Measurements from ENCODE around the gene DUS1L.

Gene DUS1L

DNA sequence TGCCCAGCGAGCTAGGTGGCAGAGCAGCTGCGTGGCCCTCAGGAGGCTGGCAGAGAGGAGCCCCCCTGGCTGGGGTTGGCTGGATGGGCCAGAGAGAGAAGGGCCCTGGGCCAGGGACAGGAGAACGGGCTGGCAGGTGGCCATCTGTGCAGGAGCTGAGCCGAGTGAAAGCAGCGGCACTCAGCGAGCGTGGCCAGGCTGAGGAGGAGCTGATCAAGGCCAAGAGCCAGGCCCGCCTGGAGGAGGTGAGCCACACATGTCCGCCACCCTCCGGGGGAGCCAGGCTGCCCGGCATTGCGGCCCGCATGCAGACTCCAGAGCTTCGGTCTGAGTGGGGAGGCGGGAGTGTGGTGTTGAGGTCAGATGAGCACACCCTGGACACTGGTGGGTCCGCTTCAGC is 36.2 kb downstream of the DUS1L start:
- DNase-seq (ENCODE audit: extremely low read depth in 1 of 2, low read depth in 1 of 2), result no peak

GRCh38 chr17:82028966-82029365 is 36.6 kb downstream of the DUS1L start:
- DNase-seq (ENCODE audit: extremely low read depth in 1 of 2, low read depth in 1 of 2), result no peak

- DNase-seq (ENCODE audit: extremely low read depth in 1 of 2, low read depth in 1 of 2), result no peak
Measured at GRCh38 chr17:82028246-82028645, 37.4 kb downstream of the DUS1L start.

DNA sequence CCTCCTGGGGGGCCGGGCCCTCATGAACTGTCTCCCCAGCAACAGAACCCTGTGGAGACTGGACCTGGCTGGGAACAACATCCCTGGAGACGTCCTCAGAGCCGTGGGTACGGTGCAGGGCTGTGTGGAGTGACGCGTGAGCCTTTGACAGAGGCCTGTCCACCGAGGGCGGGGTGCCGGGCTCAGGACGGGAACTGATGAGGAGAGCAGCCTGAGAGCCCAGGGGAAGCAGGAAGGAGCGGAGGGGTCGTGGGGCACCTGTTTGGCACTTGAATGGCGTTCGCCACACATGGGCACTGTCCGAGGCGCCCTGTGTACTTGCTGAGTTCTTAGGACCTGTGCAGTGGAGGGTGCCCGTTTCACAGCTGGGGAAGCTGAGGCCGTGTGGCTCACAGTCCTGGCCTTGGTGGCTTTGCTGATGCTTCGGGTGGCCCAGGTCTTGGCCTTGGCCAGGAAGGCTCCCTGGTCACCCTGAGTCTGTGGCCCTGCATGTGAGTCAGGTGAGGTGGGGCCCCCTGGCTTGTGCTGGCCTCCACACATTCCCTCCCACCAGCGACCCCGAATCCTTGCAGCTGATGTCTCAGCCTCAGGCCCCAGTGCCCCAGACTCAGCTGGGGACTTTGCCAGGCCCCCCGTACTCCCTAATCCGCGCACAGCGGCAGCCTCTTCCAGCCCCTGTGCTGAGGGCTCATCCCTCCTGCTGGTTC is 40.0 kb downstream of the DUS1L start:
- no peak for DNase-seq (ENCODE audit: extremely low read depth in 1 of 2, low read depth in 1 of 2)

DNA sequence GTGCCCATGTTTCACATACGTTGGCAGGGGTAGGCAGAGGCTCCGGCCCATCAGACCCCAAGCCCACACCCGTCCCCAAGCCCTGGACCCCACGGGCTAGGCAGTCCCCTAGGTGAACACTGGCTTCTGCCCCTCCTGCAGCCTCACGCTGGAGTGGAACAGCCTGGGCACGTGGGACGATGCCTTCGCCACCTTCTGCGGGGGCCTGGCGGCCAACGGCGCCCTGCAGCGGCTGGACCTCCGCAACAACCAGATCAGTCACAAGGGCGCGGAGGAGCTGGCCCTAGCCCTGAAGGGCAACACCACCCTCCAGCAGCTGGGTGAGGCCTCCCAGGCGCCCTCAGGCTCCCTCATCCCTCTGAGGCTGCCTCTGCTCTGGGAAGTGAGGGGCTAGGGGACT is 40.7 kb downstream of the DUS1L start:
- DNase-seq (ENCODE audit: extremely low read depth in 1 of 2, low read depth in 1 of 2), result no peak

DNA sequence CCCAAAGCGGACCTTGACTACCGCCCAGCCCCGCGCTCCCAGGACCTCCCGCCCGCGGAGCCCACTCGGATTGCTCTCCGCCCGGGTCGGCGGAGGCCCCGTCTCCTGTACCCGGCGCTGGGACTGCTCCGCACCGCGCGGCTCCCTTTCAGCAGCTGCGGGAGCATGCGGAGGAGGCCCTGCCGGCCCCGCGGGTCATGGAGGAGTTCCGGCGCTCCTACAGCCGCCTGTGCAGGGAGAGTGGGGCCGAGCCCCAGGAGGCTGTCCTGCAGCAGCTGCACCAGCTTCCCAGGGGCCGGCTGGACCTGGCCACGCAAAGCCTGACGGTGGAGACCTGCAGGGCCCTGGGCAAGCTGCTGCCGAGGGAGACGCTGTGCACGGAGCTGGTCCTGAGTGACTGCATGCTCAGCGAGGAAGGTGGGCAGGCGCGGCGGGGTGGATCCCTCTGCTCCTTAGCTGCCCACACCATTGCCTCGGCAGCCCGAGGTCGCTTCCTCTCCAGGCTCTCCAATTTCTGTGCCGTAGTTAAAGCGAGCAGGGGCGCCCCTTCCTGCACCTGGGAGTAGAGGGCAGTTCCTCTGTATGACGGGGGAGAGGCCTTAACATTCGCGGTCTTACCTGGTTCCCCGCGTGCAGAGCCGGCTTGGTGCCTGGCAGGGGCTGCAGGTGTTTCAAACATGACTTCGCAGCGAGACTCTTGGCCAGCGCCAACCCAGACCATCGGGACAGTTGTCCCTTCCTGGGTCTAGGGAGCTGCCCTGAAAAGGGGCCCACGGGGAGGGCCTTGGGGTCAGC is 42.0 kb downstream of the DUS1L start:
- DNase-seq (ENCODE audit: extremely low read depth in 1 of 2, low read depth in 1 of 2), result no peak

DNA sequence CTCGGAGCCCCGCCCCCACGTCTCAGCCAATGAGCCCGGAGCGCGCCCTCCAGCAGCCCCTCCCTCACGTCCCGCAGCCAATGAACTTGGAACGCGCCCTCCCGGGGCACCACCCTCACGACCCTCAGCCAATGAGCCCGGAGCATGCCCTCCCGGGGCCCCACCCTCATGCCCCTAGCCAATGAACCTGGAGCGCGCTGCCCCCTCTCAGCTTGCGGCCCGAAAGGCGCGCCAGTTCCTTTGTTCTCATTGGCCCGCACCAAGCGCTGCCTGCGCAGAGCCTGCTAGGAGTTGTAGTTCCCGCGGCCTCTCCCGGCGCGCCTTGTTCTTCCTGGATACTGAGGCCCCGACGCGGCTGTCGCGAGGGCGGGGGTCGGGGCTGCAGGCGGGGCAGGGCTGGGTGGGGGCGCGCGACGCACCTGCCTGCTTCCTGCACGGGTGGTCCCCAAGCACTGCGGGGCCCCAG is 42.6 kb downstream of the DUS1L start, which contains the start of gene LRRC45:
LRRC45 (plus strand) TSS at position 325 of the 466 bp plus-strand sequence. CDS start 339 bp downstream, outside the sequence.
- peak; percentile 99 to 100 for DNase-seq (ENCODE audit: extremely low read depth in 1 of 2, low read depth in 1 of 2)

- DNase-seq (ENCODE audit: extremely low read depth in 1 of 2, low read depth in 1 of 2), result no peak
Measured at GRCh38 chr17:82022310-82022980, 43.2 kb downstream of the DUS1L start, which contains the start of gene CENPX. CENPX (minus strand) TSS chr17:82022878; CDS start chr17:82022861, 17 bp downstream.

GRCh38 chr17:82021900-82022309 is 43.7 kb downstream of the DUS1L start:
- DNase-seq (ENCODE audit: extremely low read depth in 1 of 2, low read depth in 1 of 2), result no peak

DNA sequence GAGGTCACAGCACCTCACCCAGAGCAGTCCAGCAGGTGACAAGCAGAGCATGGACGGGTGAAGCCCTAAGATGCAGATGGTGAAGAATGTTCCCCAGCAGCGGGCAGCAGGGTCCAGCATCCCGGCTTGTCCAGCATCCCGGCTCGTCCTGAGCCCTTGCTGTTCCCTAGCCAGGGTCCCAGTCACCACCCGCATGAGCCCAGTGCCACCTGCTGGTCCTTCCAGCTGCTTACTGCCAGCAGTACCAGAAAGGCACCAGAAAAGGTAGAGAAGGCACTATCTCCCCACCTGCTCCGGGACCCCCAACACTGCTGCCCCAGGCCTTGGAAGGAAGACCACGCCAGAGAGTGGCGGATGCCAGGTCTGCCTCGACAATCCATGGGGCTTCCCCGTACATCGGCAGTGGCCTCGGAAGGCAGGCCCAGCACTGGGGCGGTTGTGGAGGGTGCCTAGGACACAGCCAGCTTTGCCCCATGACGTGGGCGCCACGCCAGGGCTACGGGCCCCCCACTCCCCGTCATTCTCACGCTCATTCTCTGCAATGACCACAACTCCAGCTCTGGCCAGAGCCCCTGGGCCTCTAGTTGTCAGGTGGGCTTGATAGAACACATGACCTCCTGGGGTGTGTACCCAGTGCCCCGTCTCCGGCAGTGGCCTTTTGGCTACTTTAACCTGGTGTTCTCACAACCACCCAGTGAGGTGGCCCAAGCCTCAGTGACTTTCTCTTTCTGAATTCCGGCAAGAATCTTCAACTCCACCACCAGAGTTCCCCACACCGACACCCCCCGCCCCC is 44.3 kb downstream of the DUS1L start:
- peak; percentile 27 to 32 for DNase-seq (ENCODE audit: extremely low read depth in 1 of 2, low read depth in 1 of 2)

DNA sequence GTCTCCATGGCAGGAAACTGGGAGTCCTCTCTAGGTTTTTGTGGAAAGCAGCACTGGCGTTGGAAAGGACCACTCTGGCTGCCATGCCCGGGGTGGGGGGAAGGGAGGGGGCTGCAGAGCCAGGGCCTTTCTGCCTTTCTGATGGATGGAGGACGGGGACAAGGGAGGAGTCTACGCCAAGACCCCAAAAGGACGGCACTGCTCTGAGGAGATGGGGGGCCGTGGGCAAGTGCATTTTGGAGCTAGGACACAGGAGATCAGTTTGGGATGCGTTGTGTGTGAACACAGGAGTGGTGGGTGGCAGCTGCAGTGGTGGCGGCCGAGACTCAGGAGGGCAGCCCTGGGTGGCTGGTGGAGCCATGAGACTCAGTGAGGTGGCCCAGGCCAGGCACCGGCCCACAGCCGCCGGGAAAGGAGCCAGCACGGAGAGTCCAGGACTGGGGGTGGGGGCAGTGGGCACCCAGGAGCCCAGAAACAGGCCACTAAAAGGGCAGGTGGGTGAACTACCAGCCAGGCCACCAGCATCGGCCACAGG is 45.0 kb downstream of the DUS1L start:
- DNase-seq (ENCODE audit: extremely low read depth in 1 of 2, low read depth in 1 of 2), result no peak

DNA sequence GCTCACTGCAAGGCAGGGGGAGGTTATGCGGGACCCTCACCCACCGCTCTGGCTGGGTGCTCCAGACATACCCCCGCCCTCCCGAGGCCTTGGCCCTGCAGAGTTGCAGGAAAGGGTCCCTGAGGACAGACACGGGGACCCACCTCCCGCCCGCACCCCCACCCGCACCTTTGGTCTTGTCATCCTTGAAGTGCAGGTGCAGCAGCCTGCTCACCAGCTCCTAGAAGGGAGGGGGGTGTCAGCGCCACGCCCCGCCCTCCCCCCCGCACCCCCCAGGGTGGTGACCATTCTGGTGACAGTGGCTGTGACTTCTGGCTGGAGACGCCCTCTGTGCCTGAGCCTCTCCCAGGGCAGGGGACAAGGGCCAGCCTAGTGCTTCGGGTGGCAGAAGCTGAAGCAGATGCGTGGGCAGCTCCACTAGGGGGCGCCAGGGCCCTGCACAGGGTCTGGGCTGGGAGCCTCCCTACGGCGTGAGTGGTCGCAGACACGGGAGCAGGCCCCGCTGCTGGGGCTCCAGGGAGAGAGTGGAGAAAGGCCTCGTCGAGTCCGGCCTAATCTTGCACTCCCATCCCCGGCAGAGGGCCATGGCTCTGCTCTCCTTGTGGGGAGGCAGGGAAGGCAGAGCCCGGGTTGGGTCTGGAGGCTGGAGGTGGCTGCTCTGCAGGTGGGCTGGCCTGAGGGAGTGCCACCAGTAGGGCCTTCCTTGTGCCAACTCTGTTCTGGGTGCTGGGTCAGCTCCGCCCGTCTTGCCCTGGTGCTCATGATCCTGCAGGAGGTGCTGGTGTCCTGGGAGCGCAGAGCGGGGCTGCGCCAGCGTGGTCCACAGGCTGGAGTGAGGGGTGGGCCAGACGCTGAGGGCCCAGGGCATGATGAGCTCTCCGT is 45.7 kb downstream of the DUS1L start:
- DNase-seq (ENCODE audit: extremely low read depth in 1 of 2, low read depth in 1 of 2), result peak in 1 of 2 donors; percentile 57

- DNase-seq (ENCODE audit: extremely low read depth in 1 of 2, low read depth in 1 of 2), result no peak
Measured at GRCh38 chr17:82018989-82019689, 46.5 kb downstream of the DUS1L start.

GRCh38 chr17:82018152-82018988 is 47.2 kb downstream of the DUS1L start:
- DNase-seq (ENCODE audit: extremely low read depth in 1 of 2, low read depth in 1 of 2), result no peak

DNA sequence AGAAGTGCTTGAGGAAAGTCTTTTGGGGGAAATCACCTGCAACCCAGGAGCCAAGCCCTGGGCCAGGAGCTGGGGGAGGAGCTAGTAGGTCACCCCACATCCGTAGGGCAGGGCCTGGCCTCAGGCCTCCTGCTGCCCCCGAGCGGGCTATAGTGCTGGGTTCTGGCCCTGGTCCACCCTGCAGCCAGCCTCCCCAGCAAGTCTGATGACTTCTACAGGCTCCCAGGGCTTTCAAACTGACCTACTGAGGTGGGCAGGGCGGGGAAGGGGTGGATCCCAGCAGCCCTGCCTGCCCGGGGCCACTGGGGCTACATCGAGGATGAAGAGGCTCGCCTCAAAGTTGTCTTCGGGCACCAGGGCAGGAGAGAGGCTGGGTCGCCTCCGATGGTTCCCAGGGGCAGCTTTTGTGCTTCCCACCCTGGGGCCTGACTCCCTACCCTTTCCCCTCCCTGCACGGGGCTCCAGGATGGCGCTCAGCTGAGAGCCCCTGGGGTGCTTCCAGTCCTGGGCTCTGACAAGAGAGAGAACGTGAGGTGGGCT is 47.9 kb downstream of the DUS1L start:
- DNase-seq (ENCODE audit: extremely low read depth in 1 of 2, low read depth in 1 of 2), result no peak

DNA sequence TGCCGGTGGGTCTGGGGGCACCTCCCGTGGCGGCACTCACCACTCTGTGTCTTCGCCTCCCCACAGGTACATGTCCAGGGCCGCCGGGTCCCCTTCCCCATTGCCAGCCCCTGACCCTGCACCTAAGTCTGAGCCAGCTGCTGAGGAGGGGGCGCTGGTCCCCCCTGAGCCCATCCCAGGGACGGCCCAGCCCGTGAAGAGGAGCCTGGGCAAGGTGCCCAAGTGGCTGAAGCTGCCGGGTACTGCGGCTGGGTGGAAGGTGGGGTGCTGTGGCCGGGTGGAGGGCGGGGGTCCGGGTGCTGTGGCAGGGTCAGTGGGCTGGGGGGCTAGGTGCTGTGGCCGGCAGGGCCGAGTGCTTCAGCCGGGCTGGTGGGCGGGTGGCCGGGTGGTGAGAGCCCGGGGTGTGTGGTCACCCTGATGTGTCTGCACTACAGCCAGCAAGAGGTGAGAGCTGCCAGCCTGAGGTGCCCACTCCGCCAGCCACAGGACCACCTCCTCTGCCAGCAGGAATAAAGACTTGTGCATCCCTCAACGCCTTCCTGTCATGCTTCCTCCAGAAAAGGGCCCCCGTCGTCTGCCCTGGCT is 48.6 kb downstream of the DUS1L start:
- DNase-seq (ENCODE audit: extremely low read depth in 1 of 2, low read depth in 1 of 2), result no peak
